GM19035 (cell line): ENCODE measurements around the gene C12orf57.

Experiments used
- ATAC-seq: cut with Tn5 transposase; IDR thresholded peaks from one replicate; pipeline ENCODE4 v1.9.1; 2021; ENCODE audit not compliant: unreplicated experiment

C12orf57 gene

GRCh38 chr12:6917491-6918231 is 26.2 kb upstream of the C12orf57 start:
- no peak for ATAC-seq

- ATAC-seq, result no peak
Observed at GRCh38 chr12:6919588-6919987, 24.2 kb upstream of the C12orf57 start.

GRCh38 chr12:6921539-6921938 is 22.3 kb upstream of the C12orf57 start:
- ATAC-seq, result no peak

- ATAC-seq, result no peak
Observed at GRCh38 chr12:6921996-6922946, 21.6 kb upstream of the C12orf57 start.

- no peak for ATAC-seq
Observed at GRCh38 chr12:6923003-6923732, 20.7 kb upstream of the C12orf57 start.

GRCh38 chr12:6923851-6924250 is 20.0 kb upstream of the C12orf57 start:
- ATAC-seq, result no peak

- ATAC-seq, result no peak
Observed at GRCh38 chr12:6925239-6925539, 18.6 kb upstream of the C12orf57 start.

- no peak for ATAC-seq
Observed at GRCh38 chr12:6925540-6926279, 18.1 kb upstream of the C12orf57 start.

- no peak for ATAC-seq
Observed at GRCh38 chr12:6927379-6928021, 16.3 kb upstream of the C12orf57 start, which contains the start of gene ATN1. Gene ATN1 (plus strand): TSS chr12:6927959. CDS start chr12:6934002, 6,043 bp downstream.

- no peak for ATAC-seq
Observed at GRCh38 chr12:6928022-6928702, 15.7 kb upstream of the C12orf57 start.

- no peak for ATAC-seq
Observed at GRCh38 chr12:6928703-6929407, 15.0 kb upstream of the C12orf57 start.

GRCh38 chr12:6929466-6930452 is 14.1 kb upstream of the C12orf57 start:
- ATAC-seq, result no peak

- ATAC-seq, result no peak
Observed at GRCh38 chr12:6932766-6933165, 11.1 kb upstream of the C12orf57 start.

- no peak for ATAC-seq
Observed at GRCh38 chr12:6934110-6934509, 9.7 kb upstream of the C12orf57 start.

GRCh38 chr12:6935371-6936193 is 8.2 kb upstream of the C12orf57 start:
- no peak for ATAC-seq

GRCh38 chr12:6936194-6936635 is 7.6 kb upstream of the C12orf57 start:
- ATAC-seq, result no peak
